Measurements from ENCODE around the gene SLC47A2.

- TF ChIP-seq CTCF (conservative IDR thresholded peaks at IDR 0.05; ENCODE audit: low read depth in 2 of 2) (no peak), EZH2phosphoT487 (IDR thresholded peaks at IDR 0.05; ENCODE audit: unreplicated experiment) (no peak)
Measured at GRCh38 chr17:19728084-19728495, 11.7 kb upstream of the SLC47A2 start.
